ENCODE data around the gene EXOC7.

EXOC7 gene

DNA sequence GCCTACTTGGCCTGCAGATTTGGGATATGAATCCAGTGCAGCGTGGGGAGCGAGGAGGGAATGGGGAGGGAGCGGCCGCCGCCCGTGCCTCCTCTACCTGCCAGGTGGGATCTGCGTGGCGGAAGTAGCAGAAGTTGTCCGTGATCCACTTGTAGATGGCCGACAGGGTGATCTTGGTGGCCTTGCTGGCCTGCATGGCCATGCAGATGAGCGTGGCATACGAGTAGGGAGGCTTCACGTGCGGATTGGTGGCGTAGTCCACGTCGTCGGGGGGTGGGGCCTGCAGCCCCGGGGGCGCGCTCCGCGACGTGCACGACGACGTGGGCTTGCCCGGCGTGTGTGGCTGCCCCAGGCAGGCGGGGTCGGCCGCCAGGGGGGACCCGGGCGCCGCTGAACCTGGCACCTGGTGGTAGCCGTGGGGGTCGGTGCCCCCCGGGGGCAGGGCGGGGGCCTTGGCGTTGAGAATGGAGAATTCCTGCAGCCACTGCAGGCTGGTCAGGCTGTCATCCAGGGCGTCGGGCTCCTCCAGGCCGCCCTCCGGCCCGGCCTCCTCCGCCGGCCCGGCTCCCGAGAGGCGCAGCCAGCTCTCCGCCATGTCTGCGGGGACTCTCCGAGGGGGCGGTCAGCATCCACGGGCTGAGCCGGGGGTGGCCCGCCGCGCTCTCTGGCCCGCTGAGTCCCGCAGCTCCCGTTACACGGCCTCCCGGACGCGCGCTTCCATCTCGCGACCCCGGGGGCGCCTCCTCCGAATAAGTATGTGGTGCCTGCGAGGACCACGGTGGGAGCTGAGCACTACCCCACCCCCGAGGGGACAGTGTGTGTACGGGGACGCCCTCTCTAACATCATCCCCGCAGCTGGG lies 36.4 kb upstream of the EXOC7 start:
- DNase-seq = no peak
- in situ Hi-C loops (cut with HindIII; ENCODE audit: low pct_ligation_motif_present, low pct_unique_long_range_greater_than_20kb, low sequenced_read_pairs) = no loop called here

DNA sequence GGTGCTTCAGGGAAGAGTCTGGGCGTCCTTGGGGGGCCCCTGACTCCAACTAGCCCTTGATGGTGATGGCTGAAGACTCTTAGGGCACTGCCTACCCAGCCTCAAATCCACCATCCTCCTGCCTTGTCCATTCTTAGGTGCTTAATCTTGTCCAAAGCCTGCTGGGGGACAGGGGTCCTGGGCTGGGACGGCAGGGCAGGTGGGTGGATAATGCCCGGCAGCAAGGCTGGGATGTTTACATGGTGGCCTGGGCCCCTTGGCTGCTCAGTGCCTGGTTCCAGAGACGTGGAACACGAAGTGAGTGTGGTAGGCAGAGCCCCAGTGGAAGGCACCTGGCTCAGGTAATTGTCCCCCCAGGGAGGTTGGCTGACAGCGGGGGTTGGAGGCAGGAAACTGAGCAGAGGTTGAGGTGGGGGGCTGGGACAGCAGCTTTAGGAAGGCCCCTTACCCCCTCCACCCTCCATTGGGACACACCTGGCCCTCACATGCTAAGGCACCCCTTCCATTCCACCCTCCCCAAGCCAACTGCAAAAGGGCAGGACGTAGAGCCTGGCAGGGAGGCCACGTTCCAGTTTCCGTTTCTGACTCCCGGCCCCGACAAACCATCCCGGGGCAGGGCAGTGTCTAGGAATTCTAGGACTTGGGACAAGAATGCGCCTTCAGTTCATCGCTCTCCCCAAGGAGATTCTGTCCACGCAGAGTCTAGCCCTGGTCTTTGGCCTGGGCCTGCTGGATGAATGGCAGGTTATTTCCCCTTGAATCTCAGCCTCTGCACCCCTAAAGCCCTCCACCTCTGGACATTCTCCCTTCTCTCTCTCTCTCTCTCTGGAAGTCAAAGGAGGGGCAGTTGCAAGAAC lies 35.5 kb upstream of the EXOC7 start:
- in situ Hi-C loops (cut with HindIII; ENCODE audit: low pct_ligation_motif_present, low pct_unique_long_range_greater_than_20kb, low sequenced_read_pairs) = no loop called here
- no peak for DNase-seq

DNA sequence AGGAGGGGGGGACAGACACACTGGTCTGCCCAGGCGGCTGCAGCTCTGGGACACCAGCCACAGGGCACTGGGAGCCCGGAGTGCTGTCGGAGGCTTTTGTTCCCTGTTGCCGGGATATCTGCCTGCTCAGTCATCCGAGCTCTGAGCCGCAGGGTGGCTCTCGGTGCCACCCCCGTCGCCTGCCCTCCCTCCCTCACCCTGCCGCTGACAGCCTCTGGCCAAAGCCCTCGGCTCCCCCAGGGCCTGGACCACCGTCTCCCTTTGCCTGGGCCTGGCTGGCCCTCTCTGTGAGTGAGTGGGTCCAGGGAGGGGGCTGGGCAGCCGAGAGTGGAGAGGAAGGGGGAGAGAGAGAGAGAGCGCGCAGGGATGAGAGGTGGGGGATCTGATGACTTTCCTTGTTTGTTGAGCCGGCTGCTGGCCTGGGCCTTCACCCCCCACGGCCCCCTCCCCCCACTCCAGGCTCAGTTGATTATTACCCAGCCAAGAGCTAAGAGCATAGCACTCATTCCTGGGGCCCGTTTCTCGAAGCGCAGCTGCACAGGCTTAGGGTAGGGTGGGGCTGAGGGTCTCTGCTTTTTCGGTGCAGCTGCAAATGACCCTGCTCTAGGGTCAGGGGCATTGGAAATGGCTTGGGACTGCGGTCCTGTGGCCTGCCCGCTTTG lies 34.8 kb upstream of the EXOC7 start:
- in situ Hi-C loops (cut with HindIII; ENCODE audit: low pct_ligation_motif_present, low pct_unique_long_range_greater_than_20kb, low sequenced_read_pairs) = no loop called here
- DNase-seq = peak; percentile 80

DNA sequence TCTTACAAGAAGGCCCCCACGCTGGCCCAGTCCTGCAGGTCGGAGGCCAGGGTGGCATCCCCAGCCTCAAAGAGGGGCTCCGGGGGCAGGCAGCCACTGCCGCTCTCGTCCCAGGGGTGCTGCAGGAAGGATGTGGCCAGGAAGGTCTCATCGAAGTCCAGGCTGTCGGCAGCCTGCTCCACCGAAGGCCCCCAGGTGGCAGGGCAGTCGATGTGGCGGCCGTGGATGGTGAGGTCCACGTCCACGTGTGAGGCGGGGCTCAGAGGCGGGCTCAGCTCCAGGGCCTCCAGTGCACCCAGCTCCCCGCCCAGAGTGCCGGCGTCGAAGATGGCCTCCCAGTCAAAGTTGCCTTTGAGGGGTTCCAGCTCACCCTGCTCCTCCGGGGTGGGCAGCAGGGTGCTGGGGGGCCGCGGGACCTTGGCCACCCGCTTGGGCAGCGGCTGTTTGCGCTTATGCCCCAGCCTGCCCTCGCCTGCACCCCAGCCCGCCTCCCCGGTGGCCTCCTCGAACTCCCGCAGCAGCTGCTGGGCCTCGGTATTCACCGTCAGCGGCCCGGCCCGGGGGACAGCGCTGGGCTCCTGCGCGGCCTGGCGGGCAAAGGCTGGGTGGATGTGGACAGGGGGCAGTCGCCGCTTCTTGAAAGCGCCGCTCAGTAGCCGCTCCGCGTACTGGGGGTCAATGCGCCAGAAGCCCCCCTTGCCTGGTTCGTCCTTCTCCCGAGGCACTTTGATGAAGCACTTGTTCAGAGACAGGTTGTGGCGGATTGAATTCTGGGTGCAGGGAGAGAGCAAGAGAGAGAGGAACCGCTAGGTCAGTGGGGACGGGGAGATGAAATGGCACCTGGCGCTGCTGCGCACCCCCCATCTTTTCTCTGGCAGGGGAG lies 34.0 kb upstream of the EXOC7 start:
- in situ Hi-C loops (cut with HindIII; ENCODE audit: low pct_ligation_motif_present, low pct_unique_long_range_greater_than_20kb, low sequenced_read_pairs) = no loop called here

DNA sequence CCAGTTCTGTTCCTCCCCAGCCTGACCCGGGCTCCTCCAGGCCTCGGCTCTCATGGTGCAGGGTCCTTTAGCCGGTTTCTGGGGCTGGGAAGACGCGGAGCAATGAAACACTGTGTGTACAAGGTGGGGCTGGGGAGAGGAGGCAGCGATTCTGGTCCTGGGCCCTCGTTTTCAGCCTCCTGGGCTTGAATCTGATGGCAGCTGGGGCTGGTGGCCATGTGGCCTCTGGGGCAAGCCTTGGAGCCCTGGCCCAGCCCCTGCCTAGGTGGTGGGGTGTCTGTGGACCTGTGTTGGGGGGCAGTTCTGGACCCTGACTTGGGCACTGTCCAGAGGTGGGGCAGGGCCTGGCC lies 33.4 kb upstream of the EXOC7 start:
- in situ Hi-C loops (cut with HindIII; ENCODE audit: low pct_ligation_motif_present, low pct_unique_long_range_greater_than_20kb, low sequenced_read_pairs) = no loop called here

More for the DNA sequence above, 34.0 kb upstream of the EXOC7 start:
- no peak for DNase-seq

DNA sequence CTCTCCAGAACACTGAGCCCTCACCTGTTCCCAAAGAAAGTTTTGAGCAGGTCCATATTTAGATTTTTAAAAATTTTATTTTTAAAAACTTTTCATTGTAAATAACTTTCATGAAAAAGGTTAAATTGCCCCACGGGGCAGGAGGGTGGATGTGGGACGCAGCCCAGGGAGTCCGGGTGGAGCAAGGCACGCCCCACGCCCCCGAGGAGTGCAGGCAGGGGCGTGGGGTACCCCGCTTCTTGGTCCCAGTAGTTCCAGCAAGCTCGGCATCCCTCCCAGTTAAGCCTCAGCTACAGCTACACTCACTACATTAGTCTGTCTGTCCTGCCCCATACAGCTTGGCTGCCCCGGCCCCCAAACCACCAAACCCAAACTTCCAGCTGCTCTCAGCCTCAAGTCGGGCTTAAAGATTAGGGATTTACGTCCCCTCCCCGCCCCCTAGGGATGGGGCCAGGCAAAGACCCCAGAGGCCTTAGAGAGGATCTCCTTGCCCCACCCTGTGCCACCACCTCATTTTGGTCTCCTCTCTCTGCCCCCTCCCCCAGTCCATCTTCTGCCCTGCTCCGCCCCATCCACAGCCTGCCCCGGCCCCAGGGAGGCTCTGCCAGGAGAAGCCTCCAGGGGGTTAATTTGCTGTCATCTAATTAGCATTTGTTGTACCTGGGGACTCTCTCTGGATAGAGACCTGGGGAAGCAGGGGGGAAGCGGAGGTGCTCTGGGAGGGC lies 32.9 kb upstream of the EXOC7 start:
- DNase-seq = no peak
- in situ Hi-C loops (cut with HindIII; ENCODE audit: low pct_ligation_motif_present, low pct_unique_long_range_greater_than_20kb, low sequenced_read_pairs) = no loop called here

More for the DNA sequence above, 33.4 kb upstream of the EXOC7 start:
- DNase-seq = no peak

DNA sequence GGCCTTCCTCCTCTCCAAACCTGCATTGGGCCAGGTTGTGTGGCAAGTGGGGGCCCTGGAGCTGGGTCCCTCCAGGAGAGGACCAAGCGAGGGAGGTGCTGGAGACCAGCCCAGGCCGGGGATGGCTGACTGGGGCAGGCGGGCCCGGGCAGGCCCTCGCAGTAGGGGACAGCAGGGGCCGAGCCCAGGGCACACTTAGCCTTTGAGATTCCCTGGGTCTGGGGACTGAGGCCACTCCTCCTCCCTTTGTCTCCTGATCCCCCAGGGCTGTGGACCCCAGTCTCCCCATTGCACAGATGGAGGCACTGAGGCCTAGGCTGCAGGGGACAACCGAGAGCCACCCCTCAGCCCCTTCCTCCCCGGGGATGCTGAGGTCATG lies 32.2 kb upstream of the EXOC7 start:
- in situ Hi-C loops (cut with HindIII; ENCODE audit: low pct_ligation_motif_present, low pct_unique_long_range_greater_than_20kb, low sequenced_read_pairs) = no loop called here
- DNase-seq = no peak

DNA sequence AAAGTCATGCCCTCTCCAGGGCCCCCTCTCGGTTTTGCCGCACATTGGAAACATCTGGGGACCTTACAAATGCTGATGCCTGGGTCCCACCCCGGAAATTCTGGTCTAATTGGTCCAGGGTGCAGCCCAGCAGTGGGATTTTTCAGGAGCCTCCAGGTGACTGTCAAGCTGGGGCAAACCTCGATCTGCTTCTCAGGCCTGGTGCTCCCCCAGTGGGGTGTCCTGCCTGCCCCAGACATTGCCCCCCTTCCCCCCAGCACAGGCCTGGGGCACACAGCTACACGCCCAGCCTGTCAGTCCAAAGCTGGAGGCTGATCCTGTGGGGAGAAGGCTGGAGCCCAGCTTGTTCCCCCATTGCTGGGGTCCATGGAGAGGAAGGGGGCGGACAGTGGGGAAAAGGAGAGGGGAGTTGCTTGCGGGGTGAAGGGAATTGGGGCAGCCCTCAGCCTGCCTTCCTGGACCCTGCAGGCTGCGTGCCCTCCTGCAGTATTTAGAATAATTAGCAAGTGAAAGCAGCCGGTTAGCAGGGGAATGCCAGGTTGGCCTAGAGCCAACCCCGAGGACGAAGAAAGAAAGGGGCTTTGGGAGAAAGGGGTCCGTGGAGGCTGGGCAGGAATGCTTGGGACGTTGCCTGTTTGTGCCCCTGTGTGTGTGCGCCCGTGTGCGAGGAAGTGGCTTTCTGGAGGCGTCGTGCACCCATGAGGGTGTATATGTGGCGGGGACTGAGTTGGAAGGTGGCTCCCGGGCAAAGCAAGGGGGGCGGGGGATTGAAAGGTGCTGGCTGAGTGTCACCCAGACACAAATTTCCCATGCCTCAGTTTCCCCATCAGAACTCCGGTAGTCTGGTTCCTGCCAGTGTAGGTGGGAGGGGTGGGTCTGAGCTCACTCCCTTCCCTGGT lies 31.6 kb upstream of the EXOC7 start:
- in situ Hi-C loops (cut with HindIII; ENCODE audit: low pct_ligation_motif_present, low pct_unique_long_range_greater_than_20kb, low sequenced_read_pairs) = no loop called here
- no peak for DNase-seq

DNA sequence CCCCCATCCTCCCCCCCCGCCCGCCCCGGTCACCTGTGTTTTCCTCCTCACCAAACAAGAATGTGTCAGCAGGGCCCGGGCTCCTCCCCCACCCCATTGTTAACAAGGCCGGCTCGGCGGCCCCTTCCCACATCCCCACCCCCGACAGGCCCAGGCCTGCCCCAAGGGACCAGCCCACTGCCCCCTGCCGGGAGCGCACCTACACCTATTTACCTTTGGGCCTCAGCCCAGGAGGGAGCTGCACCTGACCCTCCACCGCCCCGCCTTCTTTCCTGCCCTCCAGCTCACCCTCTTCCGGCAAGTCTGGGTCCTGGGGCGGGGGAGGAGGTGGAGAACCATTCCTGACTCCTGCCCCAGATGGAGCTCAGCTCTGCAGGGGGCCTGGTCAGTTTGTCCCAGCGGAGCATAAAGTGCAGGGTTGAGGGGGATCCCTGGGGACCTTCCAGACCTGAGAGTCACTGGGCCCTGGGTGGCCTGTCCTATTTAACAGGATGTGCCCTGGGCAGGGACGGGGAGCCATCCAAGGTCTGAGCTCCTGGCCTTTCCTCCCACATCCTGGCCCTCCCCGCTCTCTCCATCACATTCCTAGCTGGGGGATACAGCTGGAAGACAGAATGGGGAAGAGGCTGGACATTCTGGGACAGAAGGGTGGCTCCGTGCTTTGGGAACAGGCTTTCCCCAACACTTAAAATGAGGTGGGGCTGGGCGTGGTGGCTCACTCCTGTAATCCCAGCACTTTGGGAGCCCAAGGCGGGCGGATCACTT lies 29.2 kb upstream of the EXOC7 start:
- in situ Hi-C loops (cut with HindIII; ENCODE audit: low pct_ligation_motif_present, low pct_unique_long_range_greater_than_20kb, low sequenced_read_pairs) = no loop called here
- DNase-seq = no peak

DNA sequence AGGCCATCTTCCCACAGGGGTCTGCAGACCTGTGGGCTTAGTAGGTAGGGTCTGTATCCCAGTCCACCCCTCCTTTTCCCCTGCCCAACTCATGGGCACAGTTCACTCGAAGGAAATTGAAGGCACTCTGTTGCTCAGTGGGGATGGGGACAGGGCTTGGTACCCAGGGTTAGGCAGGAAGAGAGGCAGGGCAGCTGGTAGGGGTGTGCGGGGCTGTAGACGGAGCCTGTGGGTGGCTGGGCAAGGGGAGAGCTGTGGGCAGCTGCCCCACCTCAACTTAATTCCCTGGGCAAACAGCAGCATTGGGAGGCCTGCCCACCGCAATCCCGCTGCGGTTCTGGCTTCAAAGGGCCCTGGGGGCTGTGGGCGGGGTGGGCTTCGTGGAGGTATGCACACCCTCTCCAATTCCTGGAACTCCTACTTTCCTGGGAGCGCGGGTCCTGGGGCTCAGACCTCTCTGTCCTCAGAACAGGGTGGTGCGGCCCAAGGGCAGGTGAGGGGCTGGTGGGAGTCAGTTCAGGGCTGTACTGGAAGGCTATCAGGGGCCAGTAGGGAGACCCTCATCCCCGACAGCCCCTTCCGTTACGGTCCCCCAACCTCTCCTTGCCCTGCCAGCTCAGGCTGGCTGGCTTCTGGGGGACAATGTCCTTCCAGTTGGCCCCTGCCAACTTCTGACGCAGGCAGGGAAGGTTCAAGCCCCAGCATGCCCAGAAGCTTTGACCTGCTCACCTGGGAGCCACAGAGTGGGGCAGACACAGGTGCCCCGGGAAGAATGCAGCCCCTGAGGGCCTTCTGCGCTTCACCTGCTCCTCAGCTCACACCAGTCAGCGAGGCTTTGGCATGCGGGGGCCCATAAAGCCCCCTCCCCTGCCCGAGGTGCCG lies 28.3 kb upstream of the EXOC7 start:
- DNase-seq = no peak
- in situ Hi-C loops (cut with HindIII; ENCODE audit: low pct_ligation_motif_present, low pct_unique_long_range_greater_than_20kb, low sequenced_read_pairs) = no loop called here

DNA sequence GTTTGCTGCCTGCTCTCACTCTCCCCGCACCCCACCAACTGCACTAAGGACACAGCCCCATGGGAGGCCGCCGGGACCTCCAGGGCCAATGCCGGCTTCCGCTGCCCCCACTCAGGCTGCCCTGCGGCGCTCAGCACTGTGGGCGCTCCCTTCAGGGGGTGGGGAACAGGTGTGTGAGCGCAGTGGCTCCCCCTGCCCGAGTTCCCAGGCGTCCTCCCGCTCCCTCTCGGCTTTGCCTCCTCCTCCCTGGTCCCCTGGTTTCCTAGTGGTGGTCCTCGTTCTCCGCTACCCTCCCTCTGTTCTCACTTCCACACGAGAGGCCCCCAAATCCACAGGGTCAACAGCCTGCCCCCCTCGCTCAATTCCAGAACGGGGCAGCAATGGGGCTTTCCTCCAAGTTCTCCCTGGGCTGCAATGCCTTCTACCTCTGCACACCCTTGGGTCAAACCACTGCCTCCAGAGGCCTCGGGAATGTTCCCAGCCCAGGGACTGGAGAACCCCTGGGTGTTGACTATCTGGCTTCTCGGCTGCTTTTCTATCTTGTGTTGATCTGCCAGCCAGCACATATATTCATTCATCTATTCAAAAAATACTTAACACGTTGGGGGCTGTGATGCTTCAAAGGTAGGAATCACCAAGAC lies 27.6 kb upstream of the EXOC7 start:
- in situ Hi-C loops (cut with HindIII; ENCODE audit: low pct_ligation_motif_present, low pct_unique_long_range_greater_than_20kb, low sequenced_read_pairs) = no loop called here

DNA sequence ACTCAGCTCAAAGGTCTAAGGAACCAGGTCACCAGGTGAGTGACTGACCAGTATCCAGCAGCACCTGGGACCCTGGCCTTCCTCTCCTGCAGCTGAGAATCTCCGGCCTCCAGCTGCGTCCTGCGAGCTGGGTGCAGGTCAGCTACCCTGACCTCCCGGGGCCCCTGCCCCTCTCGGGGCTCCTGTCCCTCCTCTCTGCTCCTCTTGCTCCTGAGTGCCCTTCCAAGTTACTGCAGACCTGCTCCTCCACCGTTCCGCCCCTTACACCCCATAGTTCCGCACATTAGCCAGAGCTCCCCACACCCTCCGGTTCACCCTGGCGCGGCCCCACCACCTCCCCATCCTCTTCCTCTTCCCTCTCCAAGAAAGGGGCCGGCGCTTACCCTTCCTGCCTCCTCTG lies 26.9 kb upstream of the EXOC7 start:
- no peak for DNase-seq
- in situ Hi-C loops (cut with HindIII; ENCODE audit: low pct_ligation_motif_present, low pct_unique_long_range_greater_than_20kb, low sequenced_read_pairs) = no loop called here

More for the DNA sequence above, 27.6 kb upstream of the EXOC7 start:
- DNase-seq = no peak

DNA sequence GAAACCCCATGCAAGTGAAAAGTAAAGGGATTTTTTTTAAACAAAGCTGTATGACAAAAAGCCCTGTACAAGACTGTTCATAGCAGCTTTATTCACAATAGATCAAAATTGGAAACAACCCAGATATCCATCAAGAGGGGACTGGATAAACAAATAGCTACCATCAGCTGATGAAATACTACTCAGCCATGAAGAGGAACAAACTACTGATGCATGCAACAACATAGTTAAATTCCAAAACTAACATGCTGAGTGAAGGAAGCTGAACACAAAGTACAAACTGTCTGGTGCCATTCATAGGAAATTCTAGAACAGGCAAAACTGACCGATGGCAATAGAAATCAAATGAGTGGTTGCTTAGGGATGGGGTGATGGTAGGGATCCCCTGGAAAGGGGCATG lies 22.3 kb upstream of the EXOC7 start:
- in situ Hi-C loops (cut with HindIII; ENCODE audit: low pct_ligation_motif_present, low pct_unique_long_range_greater_than_20kb, low sequenced_read_pairs) = no loop called here

DNA sequence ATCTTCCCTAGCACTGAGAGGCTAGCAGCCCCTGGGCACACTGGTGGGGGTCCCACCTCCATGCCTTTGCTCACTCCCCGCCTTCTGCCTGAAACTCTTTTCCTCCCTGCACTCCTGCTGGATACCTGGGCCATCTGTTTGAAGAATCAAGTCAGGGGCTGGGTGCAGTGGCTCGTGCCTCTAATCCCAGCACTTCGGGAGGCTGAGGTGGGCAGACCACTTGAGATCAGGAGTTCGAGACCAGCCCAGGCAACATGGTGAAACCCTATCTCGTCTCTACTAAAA lies 21.7 kb upstream of the EXOC7 start:
- in situ Hi-C loops (cut with HindIII; ENCODE audit: low pct_ligation_motif_present, low pct_unique_long_range_greater_than_20kb, low sequenced_read_pairs) = no loop called here

More for the DNA sequence above, 22.3 kb upstream of the EXOC7 start:
- no peak for DNase-seq

More for the DNA sequence above, 21.7 kb upstream of the EXOC7 start:
- DNase-seq = no peak
